K562 (cell line): Measurements from ENCODE around the gene PRODH2.
"Not testable (repeated sequence)": the region's sequence is repeated elsewhere in the genome, so short reads cannot be mapped to it uniquely, and the experiment has no call there.

ENCODE experiments used
- ATF4 ChIP-seq: fragments of 450-650 bp; formaldehyde crosslinking; IDR thresholded peaks from 2 replicates; pipeline ENCODE4 v1.4.0; 2022; ENCODE audit warnings: mild to moderate bottlenecking, moderate library complexity
- CTCF ChIP-seq, 3 experiments: IDR thresholded peaks in 2 of 3; conservative IDR thresholded peaks in 1 of 3; 2 replicates each; pipeline ENCODE4 v1.5.1; 2011 to 2012; ENCODE audit warnings: low read length in 3 of 3, mild to moderate bottlenecking in 3 of 3, control low read depth in 2 of 3, improper control_type of control experiment in 1 of 3, inconsistent platforms in 1 of 3, low read depth in 1 of 3, mixed read lengths in 1 of 3, moderate library complexity in 1 of 3; ENCODE audit not compliant: insufficient read depth in 2 of 3
- FOS ChIP-seq: IDR thresholded peaks from 3 replicates; pipeline ENCODE4 v1.6.1; 2011; ENCODE audit not compliant: insufficient read length; ENCODE audit errors: extremely low read depth
- HIVEP1 ChIP-seq: fragments of 250-450 bp; sonication (Bioruptor Pico); IDR thresholded peaks from 2 replicates; pipeline ENCODE4 v1.4.0; 2020; ENCODE audit warnings: mild to moderate bottlenecking
- MAFK ChIP-seq: IDR thresholded peaks from 2 replicates; pipeline ENCODE4 v1.6.1; 2011; ENCODE audit warnings: low read length, improper control_type of control experiment
- NR2C1 ChIP-seq, 2 experiments: fragments of 450-650 bp; IDR thresholded peaks; 2 replicates each; pipeline ENCODE4 v1.6.1; 2017; ENCODE audit warnings: mild to moderate bottlenecking in 2 of 2, antibody characterized with exemption in 1 of 2, inconsistent platforms in 1 of 2, missing compliant biosample characterization in 1 of 2, missing genetic modification characterization in 1 of 2
- NR3C1 ChIP-seq: sonication (generic); formaldehyde crosslinking; IDR thresholded peaks from 2 replicates; pipeline ENCODE4 v1.8.1; 2022; ENCODE audit warnings: missing genetic modification reagents
- SIN3B ChIP-seq: fragments of 450-650 bp; IDR thresholded peaks from 2 replicates; pipeline ENCODE4 v1.6.1; 2017; ENCODE audit warnings: low read depth, mild to moderate bottlenecking, moderate library complexity
- TBL1XR1 ChIP-seq, 2 experiments: IDR thresholded peaks; 2 replicates each; pipeline ENCODE4 v1.6.1; 2012; ENCODE audit warnings: improper control_type of control experiment in 2 of 2, low read length in 2 of 2, mild to moderate bottlenecking in 1 of 2
- TF ChIP-seq, protein P1 (sequence below): fragments of 450-650 bp; IDR thresholded peaks from 2 replicates; pipeline ENCODE4 v1.6.1; 2016; ENCODE audit warnings: mild to moderate bottlenecking

GRCh38 chr19:35795564-35795963, 17.1 kb downstream of the PRODH2 start:
- TF ChIP-seq TBL1XR1 (IDR thresholded peaks at IDR 0.05; ENCODE audit: low read length in 2 of 2); NR2C1 (IDR thresholded peaks at IDR 0.05); NR2C1 (tag; IDR thresholded peaks at IDR 0.05); ATF4 (CRISPR knock-in tag); HIVEP1 (CRISPR knock-in tag); CTCF (IDR thresholded peaks at IDR 0.05 in 2 of 3, conservative IDR thresholded peaks at IDR 0.05 in 1 of 3; ENCODE audit: insufficient read depth in 2 of 3, low read depth in 1 of 3, low read length in 3 of 3); MAFK; SIN3B; NR3C1 (CRISPR knock-in tag); FOS: not testable (repeated sequence)
- TF ChIP-seq, protein P1, sequence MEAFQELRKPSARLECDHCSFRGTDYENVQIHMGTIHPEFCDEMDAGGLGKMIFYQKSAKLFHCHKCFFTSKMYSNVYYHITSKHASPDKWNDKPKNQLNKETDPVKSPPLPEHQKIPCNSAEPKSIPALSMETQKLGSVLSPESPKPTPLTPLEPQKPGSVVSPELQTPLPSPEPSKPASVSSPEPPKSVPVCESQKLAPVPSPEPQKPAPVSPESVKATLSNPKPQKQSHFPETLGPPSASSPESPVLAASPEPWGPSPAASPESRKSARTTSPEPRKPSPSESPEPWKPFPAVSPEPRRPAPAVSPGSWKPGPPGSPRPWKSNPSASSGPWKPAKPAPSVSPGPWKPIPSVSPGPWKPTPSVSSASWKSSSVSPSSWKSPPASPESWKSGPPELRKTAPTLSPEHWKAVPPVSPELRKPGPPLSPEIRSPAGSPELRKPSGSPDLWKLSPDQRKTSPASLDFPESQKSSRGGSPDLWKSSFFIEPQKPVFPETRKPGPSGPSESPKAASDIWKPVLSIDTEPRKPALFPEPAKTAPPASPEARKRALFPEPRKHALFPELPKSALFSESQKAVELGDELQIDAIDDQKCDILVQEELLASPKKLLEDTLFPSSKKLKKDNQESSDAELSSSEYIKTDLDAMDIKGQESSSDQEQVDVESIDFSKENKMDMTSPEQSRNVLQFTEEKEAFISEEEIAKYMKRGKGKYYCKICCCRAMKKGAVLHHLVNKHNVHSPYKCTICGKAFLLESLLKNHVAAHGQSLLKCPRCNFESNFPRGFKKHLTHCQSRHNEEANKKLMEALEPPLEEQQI: not testable (repeated sequence)
